ENCODE measurements around the gene TMEM143.
A peak's percentile ranks its signal among the peaks of the same experiment; 100 is the strongest.

Gene TMEM143

GRCh38 chr19:48363810-48364597, at the start of gene TMEM143, which contains the start of gene SYNGR4:
Gene TMEM143 (minus strand): TSS chr19:48363940. CDS start chr19:48363920, 20 bp downstream.
Gene SYNGR4 (plus strand): TSS chr19:48364367. CDS start chr19:48365843, 1,476 bp downstream.
- Histone ChIP-seq H3K36me3 (ENCODE audit: control insufficient read depth, insufficient read depth, low read length) (no peaks in the 10 kb centered on the region), H3K4me3 (ENCODE audit: low read length) (peak within 1 kb of the TSS; percentile 70), H3K4me1 (ENCODE audit: control insufficient read depth, insufficient read depth, low read length) (peaks cover 25% of the 10 kb centered on the region), H3K9me3 (ENCODE audit: control insufficient read depth, low read length) (no peaks in the 10 kb centered on the region), H3K9ac (ENCODE audit: low read length) (peak within 1 kb of the TSS; percentile 91), H3K27me3 (ENCODE audit: control insufficient read depth, insufficient read depth, low read length) (no peaks in the 10 kb centered on the region)

GRCh38 chr19:48405850-48406249, 42.1 kb upstream of the TMEM143 start:
- Histone ChIP-seq H3K4me1 (ENCODE audit: control insufficient read depth, insufficient read depth, low read length) (no peaks in the 10 kb centered on the region), H3K4me3 (ENCODE audit: low read length) (no peak overlapping the region), H3K9me3 (ENCODE audit: control insufficient read depth, low read length) (no peaks in the 10 kb centered on the region), H3K27me3 (ENCODE audit: control insufficient read depth, insufficient read depth, low read length) (no peaks in the 10 kb centered on the region), H3K36me3 (ENCODE audit: control insufficient read depth, insufficient read depth, low read length) (no peaks in the 10 kb centered on the region), H3K9ac (ENCODE audit: low read length) (no peak overlapping the region)

GRCh38 chr19:48405010-48405659, 41.4 kb upstream of the TMEM143 start:
- no peaks in the 10 kb centered on the region for H3K9me3 ChIP-seq (ENCODE audit: control insufficient read depth, low read length)
- no peaks in the 10 kb centered on the region for H3K27me3 ChIP-seq (ENCODE audit: control insufficient read depth, insufficient read depth, low read length)
- H3K4me3 ChIP-seq (ENCODE audit: low read length), result no peak overlapping the region
- no peak overlapping the region for H3K9ac ChIP-seq (ENCODE audit: low read length)
- no peaks in the 10 kb centered on the region for H3K4me1 ChIP-seq (ENCODE audit: control insufficient read depth, insufficient read depth, low read length)
- no peaks in the 10 kb centered on the region for H3K36me3 ChIP-seq (ENCODE audit: control insufficient read depth, insufficient read depth, low read length)

- Histone ChIP-seq H3K4me3 (ENCODE audit: low read length) (no peak overlapping the region), H3K9ac (ENCODE audit: low read length) (no peak overlapping the region), H3K36me3 (ENCODE audit: control insufficient read depth, insufficient read depth, low read length) (no peaks in the 10 kb centered on the region), H3K9me3 (ENCODE audit: control insufficient read depth, low read length) (no peaks in the 10 kb centered on the region), H3K4me1 (ENCODE audit: control insufficient read depth, insufficient read depth, low read length) (peaks cover 12% of the 10 kb centered on the region), H3K27me3 (ENCODE audit: control insufficient read depth, insufficient read depth, low read length) (no peaks in the 10 kb centered on the region)
These were observed 39.9 kb upstream of the TMEM143 start for GRCh38 chr19:48403606-48404005.

- peaks cover 17% of the 10 kb centered on the region for H3K4me1 ChIP-seq (ENCODE audit: control insufficient read depth, insufficient read depth, low read length)
- no peak overlapping the region for H3K4me3 ChIP-seq (ENCODE audit: low read length)
- no peaks in the 10 kb centered on the region for H3K36me3 ChIP-seq (ENCODE audit: control insufficient read depth, insufficient read depth, low read length)
- H3K9me3 ChIP-seq (ENCODE audit: control insufficient read depth, low read length), result no peaks in the 10 kb centered on the region
- no peak overlapping the region for H3K9ac ChIP-seq (ENCODE audit: low read length)
- peaks cover 19% of the 10 kb centered on the region for H3K27me3 ChIP-seq (ENCODE audit: control insufficient read depth, insufficient read depth, low read length)
These were observed 37.5 kb upstream of the TMEM143 start for GRCh38 chr19:48401287-48401686.

GRCh38 chr19:48400018-48400742, 36.4 kb upstream of the TMEM143 start:
- no peaks in the 10 kb centered on the region for H3K36me3 ChIP-seq (ENCODE audit: control insufficient read depth, insufficient read depth, low read length)

GRCh38 chr19:48398375-48399235, 34.9 kb upstream of the TMEM143 start:
- Histone ChIP-seq H3K9me3 (ENCODE audit: control insufficient read depth, low read length) (no peaks in the 10 kb centered on the region), H3K27me3 (ENCODE audit: control insufficient read depth, insufficient read depth, low read length) (peaks cover 46% of the 10 kb centered on the region), H3K9ac (ENCODE audit: low read length) (peak overlapping the region; percentile 74), H3K36me3 (ENCODE audit: control insufficient read depth, insufficient read depth, low read length) (no peaks in the 10 kb centered on the region), H3K4me1 (ENCODE audit: control insufficient read depth, insufficient read depth, low read length) (peaks cover 21% of the 10 kb centered on the region), H3K4me3 (ENCODE audit: low read length) (peak overlapping the region; percentile 23)

More at GRCh38 chr19:48400018-48400742, 36.4 kb upstream of the TMEM143 start:
- H3K9ac ChIP-seq (ENCODE audit: low read length), result no peak overlapping the region
- no peaks in the 10 kb centered on the region for H3K9me3 ChIP-seq (ENCODE audit: control insufficient read depth, low read length)
- peak overlapping the region; percentile 22 for H3K4me3 ChIP-seq (ENCODE audit: low read length)
- peaks cover 17% of the 10 kb centered on the region for H3K4me1 ChIP-seq (ENCODE audit: control insufficient read depth, insufficient read depth, low read length)
- peaks cover 30% of the 10 kb centered on the region for H3K27me3 ChIP-seq (ENCODE audit: control insufficient read depth, insufficient read depth, low read length)

GRCh38 chr19:48398102-48398374, 34.3 kb upstream of the TMEM143 start:
- Histone ChIP-seq H3K9ac (ENCODE audit: low read length) (peak overlapping the region; percentile 74), H3K4me3 (ENCODE audit: low read length) (peak overlapping the region; percentile 23), H3K9me3 (ENCODE audit: control insufficient read depth, low read length) (no peaks in the 10 kb centered on the region), H3K36me3 (ENCODE audit: control insufficient read depth, insufficient read depth, low read length) (no peaks in the 10 kb centered on the region), H3K27me3 (ENCODE audit: control insufficient read depth, insufficient read depth, low read length) (peaks cover 51% of the 10 kb centered on the region), H3K4me1 (ENCODE audit: control insufficient read depth, insufficient read depth, low read length) (peaks cover 24% of the 10 kb centered on the region)

- peaks cover 24% of the 10 kb centered on the region for H3K4me1 ChIP-seq (ENCODE audit: control insufficient read depth, insufficient read depth, low read length)
- H3K9ac ChIP-seq (ENCODE audit: low read length), result peak overlapping the region; percentile 74
- H3K36me3 ChIP-seq (ENCODE audit: control insufficient read depth, insufficient read depth, low read length), result no peaks in the 10 kb centered on the region
- no peaks in the 10 kb centered on the region for H3K9me3 ChIP-seq (ENCODE audit: control insufficient read depth, low read length)
- H3K27me3 ChIP-seq (ENCODE audit: control insufficient read depth, insufficient read depth, low read length), result peaks cover 57% of the 10 kb centered on the region
- peak overlapping the region; percentile 23 for H3K4me3 ChIP-seq (ENCODE audit: low read length)
These were observed 33.7 kb upstream of the TMEM143 start for GRCh38 chr19:48397263-48398101.

- no peak overlapping the region for H3K9ac ChIP-seq (ENCODE audit: low read length)
- peaks cover 24% of the 10 kb centered on the region for H3K4me1 ChIP-seq (ENCODE audit: control insufficient read depth, insufficient read depth, low read length)
- peaks cover 63% of the 10 kb centered on the region for H3K27me3 ChIP-seq (ENCODE audit: control insufficient read depth, insufficient read depth, low read length)
- H3K36me3 ChIP-seq (ENCODE audit: control insufficient read depth, insufficient read depth, low read length), result no peaks in the 10 kb centered on the region
- no peak overlapping the region for H3K4me3 ChIP-seq (ENCODE audit: low read length)
- no peaks in the 10 kb centered on the region for H3K9me3 ChIP-seq (ENCODE audit: control insufficient read depth, low read length)
These were observed 33.1 kb upstream of the TMEM143 start for GRCh38 chr19:48396824-48397176.
